Measurements from ENCODE around the gene SPATA24.

SPATA24 gene

DNA sequence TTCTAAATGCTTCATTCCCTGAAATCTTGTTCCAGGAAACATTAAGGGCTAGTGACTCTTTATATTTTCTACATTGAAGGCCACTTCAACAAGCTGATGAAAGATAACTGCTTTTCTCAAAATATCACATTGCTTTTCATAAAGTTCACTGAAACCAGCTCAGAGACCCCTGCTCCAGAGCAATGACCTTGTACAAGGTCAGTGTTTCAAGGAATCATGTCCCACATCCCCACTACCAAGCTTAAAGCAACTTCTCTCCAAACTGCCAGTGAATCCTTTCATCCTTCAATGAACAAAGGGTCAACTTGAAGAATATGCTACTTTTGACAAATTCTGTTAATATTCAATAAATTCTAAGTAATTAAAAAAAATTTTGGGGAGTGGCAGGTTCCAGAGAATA, 12.0 kb upstream of the SPATA24 start:
- H3K36me3 ChIP-seq (replicated peaks; ENCODE audit: insufficient read depth, low read length), result no peaks in the 10 kb centered on the region

DNA sequence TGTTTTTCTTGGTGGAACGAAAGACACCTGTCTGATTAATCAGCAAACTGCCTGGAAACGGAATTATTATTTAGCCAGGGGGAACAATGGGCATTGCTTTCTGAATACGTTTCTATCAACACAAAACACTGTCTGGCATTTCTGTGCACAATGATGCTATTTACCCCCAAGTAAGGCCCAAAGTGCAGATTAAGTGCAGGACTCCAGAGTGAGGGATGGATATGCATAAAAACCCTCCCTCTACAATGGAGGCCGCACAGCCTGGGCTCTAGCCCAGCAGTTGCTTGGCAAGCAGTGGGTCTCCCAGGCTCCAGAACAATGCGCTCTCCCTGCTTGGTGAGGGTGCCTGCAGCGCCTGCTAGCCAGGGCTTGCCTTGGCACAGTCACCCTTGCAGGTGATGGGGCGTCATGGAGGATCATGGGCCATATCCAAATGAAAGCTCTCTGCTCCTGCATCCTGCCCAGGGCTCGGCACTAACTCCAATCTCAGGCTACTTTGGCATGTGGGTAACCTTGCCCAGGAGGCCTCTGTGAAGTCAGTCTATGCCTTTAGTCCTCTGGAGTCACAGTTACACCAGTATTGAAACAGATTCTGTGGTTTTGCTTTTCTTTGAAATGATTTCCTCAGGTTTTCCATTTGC, 11.5 kb upstream of the SPATA24 start:
- Histone ChIP-seq H3K9me3 (replicated peaks; ENCODE audit: insufficient read depth, low read length) (no peaks in the 10 kb centered on the region), H3K4me1 (ENCODE audit: low read length) (peaks cover 57% of the 10 kb centered on the region), H3K27ac (ENCODE audit: low read length) (peak overlapping the region; percentile 95), H3K4me3 (ENCODE audit: low read length) (peak overlapping the region; percentile 32), H3K9me2 (replicated peaks; ENCODE audit: insufficient read depth, low read length) (no peaks in the 10 kb centered on the region), H3K27me3 (replicated peaks; ENCODE audit: insufficient read depth, low read length) (no peaks in the 10 kb centered on the region), H3K36me3 (replicated peaks; ENCODE audit: insufficient read depth, low read length) (no peaks in the 10 kb centered on the region), H4K20me1 (ENCODE audit: insufficient read depth, low read length) (no peaks in the 10 kb centered on the region), H2AFZ (ENCODE audit: low read length) (peak overlapping the region; percentile 4), H3F3A (ENCODE audit: insufficient read depth, low read length) (peaks cover 34% of the 10 kb centered on the region), H3K4me2 (ENCODE audit: low read depth, low read length) (peak overlapping the region; percentile 63), H3K9ac (ENCODE audit: low read length) (peak overlapping the region; percentile 83), H3K79me2 (ENCODE audit: low read length) (no peaks in the 10 kb centered on the region)
- peak; percentile 73 for DNase-seq
- TF ChIP-seq EZH2 (optimal IDR thresholded peaks at IDR 0.05; ENCODE audit: low read depth, low read length), result no peak
- no peak for TF ChIP-seq EZH2phosphoT487 (IDR thresholded peaks at IDR 0.05; ENCODE audit: low read length)
- TF ChIP-seq, protein P1, sequence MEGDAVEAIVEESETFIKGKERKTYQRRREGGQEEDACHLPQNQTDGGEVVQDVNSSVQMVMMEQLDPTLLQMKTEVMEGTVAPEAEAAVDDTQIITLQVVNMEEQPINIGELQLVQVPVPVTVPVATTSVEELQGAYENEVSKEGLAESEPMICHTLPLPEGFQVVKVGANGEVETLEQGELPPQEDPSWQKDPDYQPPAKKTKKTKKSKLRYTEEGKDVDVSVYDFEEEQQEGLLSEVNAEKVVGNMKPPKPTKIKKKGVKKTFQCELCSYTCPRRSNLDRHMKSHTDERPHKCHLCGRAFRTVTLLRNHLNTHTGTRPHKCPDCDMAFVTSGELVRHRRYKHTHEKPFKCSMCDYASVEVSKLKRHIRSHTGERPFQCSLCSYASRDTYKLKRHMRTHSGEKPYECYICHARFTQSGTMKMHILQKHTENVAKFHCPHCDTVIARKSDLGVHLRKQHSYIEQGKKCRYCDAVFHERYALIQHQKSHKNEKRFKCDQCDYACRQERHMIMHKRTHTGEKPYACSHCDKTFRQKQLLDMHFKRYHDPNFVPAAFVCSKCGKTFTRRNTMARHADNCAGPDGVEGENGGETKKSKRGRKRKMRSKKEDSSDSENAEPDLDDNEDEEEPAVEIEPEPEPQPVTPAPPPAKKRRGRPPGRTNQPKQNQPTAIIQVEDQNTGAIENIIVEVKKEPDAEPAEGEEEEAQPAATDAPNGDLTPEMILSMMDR (IDR thresholded peaks at IDR 0.05; ENCODE audit: low read length), result no peak

More for the DNA sequence above, 12.0 kb upstream of the SPATA24 start:
- Histone ChIP-seq H3K9ac (ENCODE audit: low read length) (peak overlapping the region; percentile 83), H3F3A (ENCODE audit: insufficient read depth, low read length) (peaks cover 34% of the 10 kb centered on the region), H3K4me3 (ENCODE audit: low read length) (no peak overlapping the region), H3K9me2 (replicated peaks; ENCODE audit: insufficient read depth, low read length) (no peaks in the 10 kb centered on the region), H2AFZ (ENCODE audit: low read length) (peak overlapping the region; percentile 4; the same call in 1 of the 2 replicates), H3K79me2 (ENCODE audit: low read length) (no peaks in the 10 kb centered on the region), H3K9me3 (replicated peaks; ENCODE audit: insufficient read depth, low read length) (no peaks in the 10 kb centered on the region), H4K20me1 (ENCODE audit: insufficient read depth, low read length) (no peaks in the 10 kb centered on the region), H3K27ac (ENCODE audit: low read length) (peak overlapping the region; percentile 95), H3K27me3 (replicated peaks; ENCODE audit: insufficient read depth, low read length) (no peaks in the 10 kb centered on the region), H3K4me1 (ENCODE audit: low read length) (peaks cover 57% of the 10 kb centered on the region), H3K4me2 (ENCODE audit: low read depth, low read length) (peak overlapping the region; percentile 63)
- TF ChIP-seq EZH2 (optimal IDR thresholded peaks at IDR 0.05; ENCODE audit: low read depth, low read length), result no peak
- TF ChIP-seq EZH2phosphoT487 (IDR thresholded peaks at IDR 0.05; ENCODE audit: low read length), result no peak
- TF ChIP-seq, protein P1 (IDR thresholded peaks at IDR 0.05; ENCODE audit: low read length), result no peak
- no peak for DNase-seq

DNA sequence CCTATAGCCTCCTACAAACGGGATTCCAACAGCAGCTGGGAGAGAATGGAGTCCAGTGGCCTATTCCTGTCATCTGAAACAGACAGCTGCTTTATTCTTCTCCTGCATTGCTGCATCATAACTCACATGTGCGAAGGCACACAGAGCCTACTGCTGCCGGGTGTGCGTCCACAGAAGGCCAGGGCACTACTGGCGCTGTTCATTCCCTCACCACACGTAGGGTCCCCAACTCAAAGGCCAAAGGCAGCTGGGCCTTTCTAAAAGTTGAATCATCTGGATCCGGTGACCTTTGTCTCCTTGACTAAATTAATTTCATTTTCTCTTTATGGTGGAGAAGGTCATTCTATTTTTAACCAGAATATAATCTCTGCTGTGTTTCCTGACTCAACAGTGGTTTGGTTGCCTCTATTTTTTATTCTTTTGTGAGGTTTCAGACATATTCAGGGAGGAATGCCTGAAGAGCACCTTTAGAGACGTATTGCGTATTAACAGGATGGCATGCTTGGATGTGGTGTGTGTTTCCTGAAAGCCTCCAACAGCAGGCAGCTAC, 10.8 kb upstream of the SPATA24 start:
- Histone ChIP-seq H2AFZ (ENCODE audit: low read length) (peak overlapping the region; percentile 4; the same call in 1 of the 2 replicates), H3F3A (ENCODE audit: insufficient read depth, low read length) (peaks cover 34% of the 10 kb centered on the region), H3K27ac (ENCODE audit: low read length) (peak overlapping the region; percentile 95), H3K9me3 (replicated peaks; ENCODE audit: insufficient read depth, low read length) (no peaks in the 10 kb centered on the region), H3K27me3 (replicated peaks; ENCODE audit: insufficient read depth, low read length) (no peaks in the 10 kb centered on the region), H3K9me2 (replicated peaks; ENCODE audit: insufficient read depth, low read length) (no peaks in the 10 kb centered on the region), H3K9ac (ENCODE audit: low read length) (peak overlapping the region; percentile 83), H3K79me2 (ENCODE audit: low read length) (no peaks in the 10 kb centered on the region), H3K4me2 (ENCODE audit: low read depth, low read length) (peak overlapping the region; percentile 63), H3K4me1 (ENCODE audit: low read length) (peaks cover 57% of the 10 kb centered on the region), H3K4me3 (ENCODE audit: low read length) (peak overlapping the region; percentile 34), H4K20me1 (ENCODE audit: insufficient read depth, low read length) (no peaks in the 10 kb centered on the region), H3K36me3 (replicated peaks; ENCODE audit: insufficient read depth, low read length) (no peaks in the 10 kb centered on the region)
- TF ChIP-seq EZH2 (optimal IDR thresholded peaks at IDR 0.05; ENCODE audit: low read depth, low read length), result no peak
- TF ChIP-seq, protein P1 (IDR thresholded peaks at IDR 0.05; ENCODE audit: low read length), result no peak; the same call in 1 of the 2 replicates
- TF ChIP-seq EZH2phosphoT487 (IDR thresholded peaks at IDR 0.05; ENCODE audit: low read length), result no peak
- DNase-seq, result peak; percentile 88

Data from MM.1S (cell line).